ENCODE measurements around the gene TIMM44. TPM values are rescaled to one million over a fixed set of nuclear protein-coding genes. Genes with fewer than 3 reads are reported as not detected.

TIMM44 gene
- total and polyA plus RNA-seq, 2 of the 8 experiments (the other 6 are each of a cell fraction or from before 2014, with no cell fraction given), result 131 to 150 TPM

- TF ChIP-seq NANOG (IDR thresholded peaks at IDR 0.05; ENCODE audit: insufficient read depth, low read depth, low read length, poor library complexity, severe bottlenecking) (no peak), YY1 (IDR thresholded peaks at IDR 0.05; ENCODE audit: low read depth, low read length) (no peak), GABPA (IDR thresholded peaks at IDR 0.05; ENCODE audit: borderline replicate concordance, insufficient read depth, low read length) (no peak), RFX5 (IDR thresholded peaks at IDR 0.05; ENCODE audit: borderline replicate concordance, low read depth, low read length) (no peak), SP2 (IDR thresholded peaks at IDR 0.05; ENCODE audit: low read length) (no peak), SP4 (IDR thresholded peaks at IDR 0.05; ENCODE audit: low read length) (no peak), SIX5 (IDR thresholded peaks at IDR 0.05; ENCODE audit: low read depth, low read length) (no peak)
Measured at GRCh38 chr19:7959211-7959610, 15.7 kb upstream of the TIMM44 start (continued).
